Measurements from ENCODE around the gene KRTAP16-1. TPM values are rescaled to one million over a fixed set of nuclear protein-coding genes. Genes with fewer than 3 reads are reported as not detected.
"Not testable (repeated sequence)": the region's sequence is repeated elsewhere in the genome, so short reads cannot be mapped to it uniquely, and the experiment has no call there.

The KRTAP16-1 gene
- total RNA-seq, 1 donor from 2014 or later: not detected

- POLR2A ChIA-PET: no interaction called here
- no peak overlapping the region for H3K27ac Mint-ChIP-seq
- TF ChIP-seq, protein P1, sequence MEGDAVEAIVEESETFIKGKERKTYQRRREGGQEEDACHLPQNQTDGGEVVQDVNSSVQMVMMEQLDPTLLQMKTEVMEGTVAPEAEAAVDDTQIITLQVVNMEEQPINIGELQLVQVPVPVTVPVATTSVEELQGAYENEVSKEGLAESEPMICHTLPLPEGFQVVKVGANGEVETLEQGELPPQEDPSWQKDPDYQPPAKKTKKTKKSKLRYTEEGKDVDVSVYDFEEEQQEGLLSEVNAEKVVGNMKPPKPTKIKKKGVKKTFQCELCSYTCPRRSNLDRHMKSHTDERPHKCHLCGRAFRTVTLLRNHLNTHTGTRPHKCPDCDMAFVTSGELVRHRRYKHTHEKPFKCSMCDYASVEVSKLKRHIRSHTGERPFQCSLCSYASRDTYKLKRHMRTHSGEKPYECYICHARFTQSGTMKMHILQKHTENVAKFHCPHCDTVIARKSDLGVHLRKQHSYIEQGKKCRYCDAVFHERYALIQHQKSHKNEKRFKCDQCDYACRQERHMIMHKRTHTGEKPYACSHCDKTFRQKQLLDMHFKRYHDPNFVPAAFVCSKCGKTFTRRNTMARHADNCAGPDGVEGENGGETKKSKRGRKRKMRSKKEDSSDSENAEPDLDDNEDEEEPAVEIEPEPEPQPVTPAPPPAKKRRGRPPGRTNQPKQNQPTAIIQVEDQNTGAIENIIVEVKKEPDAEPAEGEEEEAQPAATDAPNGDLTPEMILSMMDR (IDR thresholded peaks at IDR 0.05): no peak
- no peaks in the 10 kb centered on the region for H3K36me3 Mint-ChIP-seq (ENCODE audit: low read depth)
- H3K9me3 Mint-ChIP-seq: no peaks in the 10 kb centered on the region
- H3K4me1 Mint-ChIP-seq: no peaks in the 10 kb centered on the region
- no peak for DNase-seq
- CTCF ChIA-PET: no interaction called here
- intact Hi-C loops (cut with micrococcal nuclease): no loop called here
- H3K4me3 Mint-ChIP-seq: no peak overlapping the region
- peaks cover 29% of the 10 kb centered on the region for H3K27me3 Mint-ChIP-seq
- no peak for ATAC-seq (ENCODE audit: low read depth)
These were observed 30.7 kb downstream of the KRTAP16-1 start for GRCh38 chr17:41278176-41278955.

DNA sequence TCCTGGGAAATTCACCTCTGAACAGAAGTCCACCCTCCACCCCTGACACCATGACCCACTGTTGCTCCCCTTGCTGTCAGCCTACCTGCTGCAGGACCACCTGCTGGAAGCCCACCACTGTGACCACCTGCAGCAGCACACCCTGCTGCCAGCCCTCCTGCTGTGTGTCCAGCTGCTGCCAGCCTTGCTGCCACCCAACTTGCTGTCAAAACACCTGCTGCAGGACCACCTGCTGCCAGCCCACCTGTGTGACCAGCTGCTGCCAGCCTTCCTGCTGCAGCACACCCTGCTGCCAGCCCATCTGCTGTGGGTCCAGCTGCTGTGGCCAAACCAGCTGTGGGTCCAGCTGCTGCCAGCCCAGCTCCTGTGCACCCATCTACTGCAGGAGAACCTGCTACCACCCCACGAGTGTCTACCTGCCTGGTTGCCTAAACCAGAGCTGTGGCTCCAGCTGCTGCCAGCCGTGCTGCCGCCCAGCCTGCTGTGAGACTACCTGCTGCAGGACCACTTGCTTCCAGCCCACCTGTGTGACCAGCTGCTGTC, 33.4 kb downstream of the KRTAP16-1 start, which contains the start of gene KRTAP9-7:
Gene KRTAP9-7 (plus strand): TSS at position 51 of the 543 bp plus-strand sequence. CDS start 0 bp downstream, at position 51.
- intact Hi-C loops (cut with micrococcal nuclease): loop anchor here (1.0 kb wide), 1 partner anchor 11 kb away; no protein-coding TSS in a partner anchor
- CTCF ChIA-PET; H3K36me3 Mint-ChIP-seq (ENCODE audit: low read depth); H3K9me3 Mint-ChIP-seq; H3K27ac Mint-ChIP-seq; DNase-seq; POLR2A ChIA-PET; H3K4me1 Mint-ChIP-seq; H3K4me3 Mint-ChIP-seq; ATAC-seq (ENCODE audit: low read depth): not testable (repeated sequence)
- H3K27me3 Mint-ChIP-seq: peaks cover 20% of the 10 kb centered on the region

DNA sequence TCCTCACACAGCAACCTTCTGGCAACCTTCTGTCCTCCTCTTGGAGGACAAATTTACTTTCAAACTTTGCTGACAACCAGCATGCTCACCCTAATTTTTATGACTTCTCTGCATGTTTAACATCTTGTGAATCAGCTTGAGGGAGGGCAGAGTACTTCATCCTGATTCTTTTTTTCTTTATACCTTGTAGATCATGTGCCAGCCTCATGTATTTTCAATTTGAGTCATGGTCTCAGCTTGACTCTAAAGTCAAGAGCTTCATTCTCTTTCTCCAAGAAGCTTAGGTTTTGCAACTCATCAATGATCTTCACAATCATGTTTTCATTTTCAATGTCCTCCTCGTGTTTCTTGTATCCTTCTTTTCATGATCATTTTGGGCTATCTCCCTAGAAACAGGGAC, 37.3 kb downstream of the KRTAP16-1 start:
- ChIA-PET POLR2A (no interaction called here), CTCF (no interaction called here)
- no peak for ATAC-seq (ENCODE audit: low read depth)
- intact Hi-C loops (cut with micrococcal nuclease): no loop called here
- no peak overlapping the region for H3K4me3 Mint-ChIP-seq
- TF ChIP-seq, protein P1 (IDR thresholded peaks at IDR 0.05): no peak
- no peaks in the 10 kb centered on the region for H3K36me3 Mint-ChIP-seq (ENCODE audit: low read depth)
- no peak for DNase-seq
- H3K4me1 Mint-ChIP-seq: no peaks in the 10 kb centered on the region
- H3K9me3 Mint-ChIP-seq: no peaks in the 10 kb centered on the region
- H3K27me3 Mint-ChIP-seq: peaks cover 28% of the 10 kb centered on the region
- H3K27ac Mint-ChIP-seq: no peak overlapping the region

GRCh38 chr17:41271323-41271722, 37.8 kb downstream of the KRTAP16-1 start:
- CTCF ChIA-PET; H3K9me3 Mint-ChIP-seq; ATAC-seq (ENCODE audit: low read depth); intact Hi-C loops (cut with micrococcal nuclease); POLR2A ChIA-PET; H3K27ac Mint-ChIP-seq; H3K36me3 Mint-ChIP-seq (ENCODE audit: low read depth); H3K4me1 Mint-ChIP-seq; DNase-seq; H3K4me3 Mint-ChIP-seq: not testable (repeated sequence)
- peaks cover 23% of the 10 kb centered on the region for H3K27me3 Mint-ChIP-seq

DNA sequence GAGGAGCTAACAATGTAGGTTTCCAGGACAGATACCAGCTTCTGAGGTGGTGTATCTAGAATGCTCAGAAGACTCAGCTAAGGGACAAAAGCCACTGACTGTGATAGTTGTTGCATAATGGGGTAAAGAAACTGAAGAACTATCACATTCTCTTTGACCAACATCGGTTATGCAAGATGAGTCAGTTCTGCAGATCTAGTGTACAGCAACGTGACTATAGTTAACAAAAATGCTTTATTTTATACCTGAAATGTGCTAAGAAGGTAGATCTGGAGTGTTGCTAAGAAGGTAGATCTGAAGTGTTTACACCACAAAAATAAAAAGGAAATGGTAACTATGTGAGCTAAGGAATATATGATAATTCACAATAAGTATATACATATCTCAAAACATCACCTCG, 41.4 kb downstream of the KRTAP16-1 start:
- TF ChIP-seq, protein P1 (IDR thresholded peaks at IDR 0.05): no peak
- DNase-seq: no peak
- H3K27me3 Mint-ChIP-seq: peaks cover 14% of the 10 kb centered on the region
- no peaks in the 10 kb centered on the region for H3K4me1 Mint-ChIP-seq
- no peaks in the 10 kb centered on the region for H3K9me3 Mint-ChIP-seq
- H3K27ac Mint-ChIP-seq: no peak overlapping the region
- ChIA-PET CTCF (no interaction called here), POLR2A (no interaction called here)
- intact Hi-C loops (cut with micrococcal nuclease): no loop called here
- H3K36me3 Mint-ChIP-seq (ENCODE audit: low read depth): no peaks in the 10 kb centered on the region
- no peak overlapping the region for H3K4me3 Mint-ChIP-seq
- no peak for ATAC-seq (ENCODE audit: low read depth)

- Mint-ChIP-seq H3K27ac (no peak within 1 kb of the TSS), H3K27me3 (peaks cover 24% of the 10 kb centered on the region), H3K4me1 (no peaks in the 10 kb centered on the region), H3K4me3 (no peak within 1 kb of the TSS), H3K9me3 (no peaks in the 10 kb centered on the region), H3K36me3 (ENCODE audit: low read depth) (no peaks in the 10 kb centered on the region)
- TF ChIP-seq, protein P1 (IDR thresholded peaks at IDR 0.05): no peak
- DNase-seq (no peak), ATAC-seq (ENCODE audit: low read depth) (no peak)
- ChIA-PET POLR2A (no interaction called here), CTCF (no interaction called here)
- intact Hi-C loops (cut with micrococcal nuclease): no loop called here
These were observed 44.0 kb downstream of the KRTAP16-1 start, which contains the start of gene KRTAP9-6 for GRCh38 chr17:41265078-41265477. Gene KRTAP9-6, plus strand, starts transcription at chr17:41265378. Its CDS starts 0 bp downstream, at chr17:41265378.
